Nucleus accumbens (tissue), 56 donors: ENCODE data around the gene TBC1D2B.

Source experiments
- DNase-seq, 56 donors: peaks; one replicate each; lab custom pipeline; 2025; lab: John Stamatoyannopoulos, UW

The TBC1D2B gene

GRCh38 chr15:78058401-78058935, 19.0 kb downstream of the TBC1D2B start:
- no peak for DNase-seq

DNA sequence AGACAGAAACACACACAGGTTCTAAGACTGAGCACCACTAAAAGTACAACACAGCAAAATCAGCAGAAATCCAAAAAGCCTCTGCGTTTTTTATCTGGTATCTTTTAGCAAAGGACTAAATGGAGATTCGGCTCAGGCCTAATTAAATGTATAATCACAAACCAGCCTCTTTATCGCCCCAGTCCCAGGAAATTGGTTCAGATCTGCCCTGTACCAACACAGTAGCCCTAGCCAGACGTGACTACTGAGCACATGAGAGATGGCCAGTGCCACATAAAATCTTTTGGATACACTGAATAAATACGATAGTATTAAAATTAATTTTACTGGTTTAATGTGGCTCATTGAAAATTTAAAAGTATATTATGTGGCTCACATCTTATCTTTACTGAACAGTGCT, 19.7 kb downstream of the TBC1D2B start:
- DNase-seq: no peak

DNA sequence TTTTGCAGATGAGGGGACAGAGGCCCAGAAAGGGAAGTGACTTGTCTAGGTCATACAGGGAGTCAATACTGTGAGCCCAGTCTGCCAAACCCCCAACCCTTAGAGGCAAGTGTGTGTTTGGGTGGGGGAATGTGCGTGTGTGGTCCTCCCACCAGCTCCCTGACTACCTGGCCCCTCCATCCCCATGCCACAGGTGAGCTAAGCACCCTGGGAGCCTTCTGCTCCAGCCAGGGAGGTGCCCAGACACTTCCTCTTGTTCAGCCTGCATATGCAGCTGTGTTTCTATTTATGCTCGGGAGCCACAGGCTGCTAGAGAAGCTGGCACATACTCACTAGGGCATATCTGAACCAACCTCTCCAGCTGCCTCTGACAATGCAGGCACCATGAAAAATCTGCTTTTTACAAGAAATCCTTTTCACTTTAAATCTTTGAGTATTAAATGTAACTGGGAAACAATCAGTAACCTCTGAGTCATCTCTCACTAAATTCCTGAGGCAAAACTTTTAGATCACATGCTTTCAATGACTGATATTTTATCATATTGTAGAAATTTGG, 20.7 kb downstream of the TBC1D2B start:
- DNase-seq: peak in 1 of 56 donors; percentile 27

DNA sequence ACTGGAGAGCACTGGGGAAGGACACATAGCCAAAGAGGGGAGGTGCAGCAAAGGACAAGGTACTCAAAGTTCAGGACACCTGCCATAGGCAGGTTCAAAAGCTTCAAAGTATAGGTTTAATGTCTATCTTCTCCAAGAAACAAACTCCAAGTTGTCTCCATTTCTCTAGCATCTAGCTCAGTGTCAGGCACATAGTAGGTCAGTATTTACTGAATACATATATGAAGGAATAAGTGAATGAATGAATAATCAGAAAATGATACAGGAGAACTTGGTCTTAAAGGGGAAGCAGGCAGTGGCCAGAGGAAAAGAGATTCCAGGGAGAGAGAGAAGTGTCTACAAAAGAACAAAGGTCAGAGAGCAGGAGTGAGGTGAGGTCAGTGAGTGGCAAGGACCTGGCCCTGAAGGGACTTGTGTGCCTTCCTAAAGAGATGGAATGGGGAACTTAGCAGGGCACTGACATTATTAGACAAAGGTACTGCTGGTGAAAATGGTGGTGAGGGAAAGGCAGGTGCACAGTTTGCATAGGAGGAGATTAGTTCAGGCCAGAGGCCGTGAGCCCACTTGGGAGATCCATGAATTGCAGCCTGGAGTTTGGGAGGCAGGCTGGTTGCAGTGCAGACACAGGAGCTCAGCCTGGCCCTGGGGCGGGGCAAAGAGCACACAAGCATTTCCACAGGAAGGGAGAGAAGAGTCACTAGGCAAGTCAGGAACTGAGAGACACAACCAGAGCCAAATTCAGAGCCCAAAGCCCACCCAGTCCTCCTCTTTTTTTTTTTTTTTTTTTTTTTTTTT, 21.4 kb downstream of the TBC1D2B start:
- DNase-seq: no peak

DNA sequence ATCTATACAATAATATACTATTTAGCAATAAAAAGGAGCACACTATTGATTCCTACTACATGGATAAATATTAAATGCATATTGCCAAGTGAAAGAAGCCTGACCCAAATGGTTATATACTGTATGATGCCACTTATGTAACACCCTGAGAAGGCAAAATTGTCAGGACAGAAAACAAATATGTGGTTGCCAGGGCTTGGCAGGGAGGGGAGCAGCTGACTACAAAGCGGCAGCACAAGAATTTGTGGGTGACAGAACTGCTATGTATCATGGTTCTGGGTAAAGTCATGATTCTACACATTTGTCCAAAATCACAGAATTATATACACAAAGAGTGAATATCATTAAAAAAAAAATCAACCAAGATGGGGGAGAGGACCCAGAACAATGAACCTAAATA, 22.5 kb downstream of the TBC1D2B start:
- no peak for DNase-seq

DNA sequence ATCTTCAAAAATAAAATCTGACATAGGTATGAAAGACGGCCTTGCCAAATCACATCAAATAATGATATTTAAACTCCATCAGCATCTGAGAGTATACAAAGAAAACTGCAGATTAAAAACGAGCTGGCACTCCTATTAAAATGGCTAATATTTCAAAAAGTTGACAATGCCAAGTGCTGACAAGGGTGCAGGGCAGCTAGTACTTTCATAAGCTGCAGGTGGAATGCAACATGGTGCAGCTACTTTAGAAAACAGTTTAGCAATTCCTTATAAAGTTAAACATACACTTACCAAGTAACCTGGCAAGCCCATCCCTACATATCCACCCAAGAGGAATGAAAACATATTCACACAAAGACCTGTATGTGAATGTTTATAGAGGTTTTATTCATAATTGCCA, 23.0 kb downstream of the TBC1D2B start:
- DNase-seq: no peak

- no peak for DNase-seq
Measured at GRCh38 chr15:78052545-78052944, 25.0 kb downstream of the TBC1D2B start.

GRCh38 chr15:78052001-78052401, 25.5 kb downstream of the TBC1D2B start:
- DNase-seq: no peak

DNA sequence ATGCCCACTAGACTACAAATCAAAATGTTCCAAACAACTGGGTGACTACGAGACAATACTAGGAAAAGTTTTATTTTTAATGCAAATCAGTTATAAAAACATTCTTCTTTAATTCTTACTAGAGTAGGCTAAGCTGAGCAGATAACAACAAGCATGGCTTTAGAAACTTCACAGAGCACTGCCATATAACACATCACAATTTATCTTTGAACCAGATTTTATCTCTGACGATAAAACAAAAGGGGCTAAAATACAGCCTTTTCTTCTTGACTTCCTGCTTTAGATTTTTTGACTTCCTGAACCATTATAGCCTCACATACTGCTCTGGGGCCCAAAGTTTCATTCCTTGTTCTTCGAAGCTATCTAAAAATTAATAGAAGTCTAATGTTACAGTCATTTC, 25.9 kb downstream of the TBC1D2B start:
- DNase-seq: no peak

GRCh38 chr15:78050826-78051225, 26.7 kb downstream of the TBC1D2B start:
- no peak for DNase-seq

DNA sequence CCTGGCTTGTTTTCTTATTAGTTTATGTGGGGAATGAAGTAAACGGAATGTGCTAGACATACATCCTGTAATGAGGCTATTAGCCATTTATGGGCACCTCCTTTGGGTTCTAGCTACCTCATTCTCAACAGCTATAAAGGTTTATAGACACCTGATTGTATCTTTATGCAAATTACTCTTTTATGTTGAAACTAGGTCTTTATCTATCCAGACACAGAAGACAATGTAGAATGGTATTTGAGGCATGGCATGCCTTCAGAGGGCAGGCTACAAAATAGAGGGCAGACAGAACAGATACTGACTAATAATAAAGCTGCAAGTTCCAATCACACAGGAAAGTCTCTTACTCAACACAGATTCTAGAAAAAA, 27.1 kb downstream of the TBC1D2B start:
- DNase-seq: no peak

GRCh38 chr15:78049691-78050440, 27.6 kb downstream of the TBC1D2B start:
- peak in 16 of 56 donors; percentile 14 to 69 (median 48) for DNase-seq

DNA sequence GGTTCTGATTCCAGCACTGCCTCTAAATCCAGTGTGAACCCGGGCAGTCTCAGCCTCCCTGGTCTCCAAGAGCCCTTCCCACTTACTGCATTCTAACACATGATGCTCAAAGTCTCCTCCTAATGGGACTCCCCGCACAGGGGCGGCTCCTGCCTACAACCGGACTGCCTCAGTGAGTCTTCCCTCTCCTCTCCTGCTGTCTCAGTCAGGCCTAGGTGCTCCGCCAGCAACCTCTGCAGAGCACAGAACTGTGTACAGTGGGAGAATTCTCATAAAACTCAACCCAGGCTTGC, 28.9 kb downstream of the TBC1D2B start:
- DNase-seq: no peak

- peak in 11 of 56 donors; percentile 15 to 65 (median 33) for DNase-seq
Measured at GRCh38 chr15:78047761-78048627, 29.5 kb downstream of the TBC1D2B start.

GRCh38 chr15:78046796-78047341, 30.6 kb downstream of the TBC1D2B start:
- no peak for DNase-seq

- DNase-seq: no peak
Measured at GRCh38 chr15:78045189-78045588, 32.3 kb downstream of the TBC1D2B start.

DNA sequence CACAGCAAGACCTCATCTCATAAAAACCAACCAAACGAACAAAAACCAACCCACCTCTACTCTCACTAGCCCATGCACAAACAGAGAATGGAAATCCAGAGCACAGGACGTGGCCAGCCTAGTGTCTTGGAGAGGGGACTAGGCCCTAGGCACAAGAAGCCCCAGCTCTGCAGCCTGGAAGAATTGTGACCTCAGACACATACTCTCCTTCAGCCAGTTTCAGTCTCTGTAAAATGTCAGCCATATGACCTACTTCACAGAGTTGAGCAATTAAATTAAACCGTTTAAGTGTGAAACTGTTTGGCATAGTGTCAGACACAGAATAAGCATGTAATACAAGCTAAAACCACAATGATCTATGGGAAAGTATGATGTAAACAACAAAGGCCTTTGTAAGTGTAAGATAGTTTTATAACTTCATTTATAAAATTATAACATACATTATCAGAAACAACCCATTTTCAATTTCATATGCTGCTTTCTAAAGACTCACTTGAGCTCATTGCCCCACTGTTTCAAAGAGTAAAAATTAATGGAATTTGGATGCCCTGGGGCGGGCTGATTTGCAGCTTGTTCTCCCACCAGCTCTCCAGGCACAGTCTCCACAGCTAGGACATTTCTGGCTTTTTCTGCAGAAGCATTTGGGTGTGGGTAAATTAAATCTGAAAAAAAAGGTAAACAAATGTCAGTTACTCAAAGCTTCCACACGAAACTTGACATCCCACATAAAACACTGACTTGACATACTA, 32.9 kb downstream of the TBC1D2B start:
- DNase-seq: no peak

- no peak for DNase-seq
Measured at GRCh38 chr15:78041946-78042345, 35.6 kb downstream of the TBC1D2B start.

- DNase-seq: no peak
Measured at GRCh38 chr15:78040653-78041244, 36.8 kb downstream of the TBC1D2B start.
